ENCODE data around the gene FRYL. TPM values are rescaled to one million over a fixed set of nuclear protein-coding genes. Genes with fewer than 3 reads are reported as not detected.

Gene FRYL
- total and polyA plus RNA-seq, 2 of the 13 experiments (the other 11 are each of a cell fraction or from before 2014, with no cell fraction given): 9.7 to 19.6 TPM

GRCh38 chr4:48623182-48623780 lies 156.8 kb downstream of the FRYL start (continued):
- TF ChIP-seq STAT6 (CRISPR knock-in tag; IDR thresholded peaks at IDR 0.05; ENCODE audit: borderline replicate concordance): no peak
- TF ChIP-seq JUND (CRISPR knock-in tag; IDR thresholded peaks at IDR 0.05): no peak
- no peak for TF ChIP-seq TRIM22 (IDR thresholded peaks at IDR 0.05)
- TF ChIP-seq MXD4 (CRISPR knock-in tag; IDR thresholded peaks at IDR 0.05): 0 out of 2 replicates have a peak, but pooled peaks have one; percentile 27
- TF ChIP-seq PRMT3 (CRISPR knock-in tag; IDR thresholded peaks at IDR 0.05; ENCODE audit: borderline replicate concordance, low read depth): no peak
- TF ChIP-seq SRF (IDR thresholded peaks at IDR 0.05; ENCODE audit: low read depth, low read length): no peak
- TF ChIP-seq FOXK2 (IDR thresholded peaks at IDR 0.05): no peak
- TF ChIP-seq ZNF749 (CRISPR knock-in tag; IDR thresholded peaks at IDR 0.05; ENCODE audit: borderline replicate concordance): no peak
- no peak for TF ChIP-seq KDM5B (CRISPR knock-in tag; IDR thresholded peaks at IDR 0.05; ENCODE audit: borderline replicate concordance)
- no peak for TF ChIP-seq ZNF7 (CRISPR knock-in tag; IDR thresholded peaks at IDR 0.05)
- no peak for TF ChIP-seq BCL3 (CRISPR knock-in tag; IDR thresholded peaks at IDR 0.05)
- no peak for TF ChIP-seq ZKSCAN5 (CRISPR knock-in tag; IDR thresholded peaks at IDR 0.05)
- TF ChIP-seq ZNF503 (CRISPR knock-in tag; IDR thresholded peaks at IDR 0.05): peak; percentile 71; the same call in 1 of the 2 replicates
- TF ChIP-seq RBFOX2 (IDR thresholded peaks at IDR 0.05; ENCODE audit: low read depth, low read length): no peak
- TF ChIP-seq ZNF101 (CRISPR knock-in tag; IDR thresholded peaks at IDR 0.05; ENCODE audit: borderline replicate concordance, low read depth): no peak
- no peak for TF ChIP-seq ZNF3 (CRISPR knock-in tag; IDR thresholded peaks at IDR 0.05)
- no peak for TF ChIP-seq ZNF564 (CRISPR knock-in tag; IDR thresholded peaks at IDR 0.05)
- no peak for TF ChIP-seq REXO4 (CRISPR knock-in tag; IDR thresholded peaks at IDR 0.05; ENCODE audit: borderline replicate concordance)
- no peak for TF ChIP-seq ZNF777 (CRISPR knock-in tag; IDR thresholded peaks at IDR 0.05)
- no peak for TF ChIP-seq MTA3 (CRISPR knock-in tag; IDR thresholded peaks at IDR 0.05)
- TF ChIP-seq ZNF282 (IDR thresholded peaks at IDR 0.05; ENCODE audit: partially characterized antibody): no peak
- TF ChIP-seq ZNF572 (CRISPR knock-in tag; IDR thresholded peaks at IDR 0.05): no peak
- no peak for TF ChIP-seq FIP1L1 (IDR thresholded peaks at IDR 0.05; ENCODE audit: borderline replicate concordance, insufficient read depth, low read depth, low read length)
- TF ChIP-seq GATA4 (IDR thresholded peaks at IDR 0.05; ENCODE audit: borderline replicate concordance, low read depth): no peak
- TF ChIP-seq ZNF563 (CRISPR knock-in tag; IDR thresholded peaks at IDR 0.05): no peak

Data from HepG2 (cell line).